NCI-H146 treated with DMSO at 0.1 percent for 48 hours (cell line): Measurements from ENCODE around the gene MAP6.
A peak's percentile ranks its signal among the peaks of the same experiment; 100 is the strongest.

Experiments used
- DNase-seq: peaks from one replicate; lab custom pipeline; 2025; ENCODE audit not compliant: unreplicated experiment; lab: John Stamatoyannopoulos, UW

The MAP6 gene

GRCh38 chr11:75571625-75572024 is 97.2 kb downstream of the MAP6 start:
- no peak for DNase-seq

- DNase-seq, result no peak
These were observed 98.2 kb downstream of the MAP6 start for GRCh38 chr11:75570559-75571139.

- DNase-seq, result no peak
These were observed 100.1 kb downstream of the MAP6 start for GRCh38 chr11:75568616-75569219.

- DNase-seq, result no peak
These were observed 100.9 kb downstream of the MAP6 start for GRCh38 chr11:75567971-75568370.

GRCh38 chr11:75566763-75567279 is 102.0 kb downstream of the MAP6 start:
- DNase-seq, result no peak

GRCh38 chr11:75565916-75566762 is 102.7 kb downstream of the MAP6 start:
- DNase-seq, result no peak

GRCh38 chr11:75565221-75565814 is 103.5 kb downstream of the MAP6 start:
- no peak for DNase-seq

- no peak for DNase-seq
These were observed 104.8 kb downstream of the MAP6 start for GRCh38 chr11:75563978-75564552.

- DNase-seq, result no peak
These were observed 105.3 kb downstream of the MAP6 start for GRCh38 chr11:75563501-75563977.

- no peak for DNase-seq
These were observed 105.9 kb downstream of the MAP6 start for GRCh38 chr11:75562836-75563484.

GRCh38 chr11:75562048-75562835 is 106.6 kb downstream of the MAP6 start, which contains the start of gene SERPINH1:
Gene SERPINH1, plus strand, starts transcription at chr11:75562253. Its CDS starts 4,097 bp downstream, at chr11:75566350.
- peak; percentile 80 for DNase-seq

- no peak for DNase-seq
These were observed 107.3 kb downstream of the MAP6 start for GRCh38 chr11:75561426-75562047.

- no peak for DNase-seq
These were observed 108.2 kb downstream of the MAP6 start for GRCh38 chr11:75560644-75561043.

GRCh38 chr11:75558939-75559843 is 109.6 kb downstream of the MAP6 start:
- DNase-seq, result no peak

GRCh38 chr11:75557666-75558494 is 111.0 kb downstream of the MAP6 start:
- DNase-seq, result no peak

- no peak for DNase-seq
These were observed 112.6 kb downstream of the MAP6 start for GRCh38 chr11:75556275-75556674.

GRCh38 chr11:75555079-75555811 is 113.6 kb downstream of the MAP6 start:
- no peak for DNase-seq
